ENCODE data around the gene PRKCQ.

Gene PRKCQ

DNA sequence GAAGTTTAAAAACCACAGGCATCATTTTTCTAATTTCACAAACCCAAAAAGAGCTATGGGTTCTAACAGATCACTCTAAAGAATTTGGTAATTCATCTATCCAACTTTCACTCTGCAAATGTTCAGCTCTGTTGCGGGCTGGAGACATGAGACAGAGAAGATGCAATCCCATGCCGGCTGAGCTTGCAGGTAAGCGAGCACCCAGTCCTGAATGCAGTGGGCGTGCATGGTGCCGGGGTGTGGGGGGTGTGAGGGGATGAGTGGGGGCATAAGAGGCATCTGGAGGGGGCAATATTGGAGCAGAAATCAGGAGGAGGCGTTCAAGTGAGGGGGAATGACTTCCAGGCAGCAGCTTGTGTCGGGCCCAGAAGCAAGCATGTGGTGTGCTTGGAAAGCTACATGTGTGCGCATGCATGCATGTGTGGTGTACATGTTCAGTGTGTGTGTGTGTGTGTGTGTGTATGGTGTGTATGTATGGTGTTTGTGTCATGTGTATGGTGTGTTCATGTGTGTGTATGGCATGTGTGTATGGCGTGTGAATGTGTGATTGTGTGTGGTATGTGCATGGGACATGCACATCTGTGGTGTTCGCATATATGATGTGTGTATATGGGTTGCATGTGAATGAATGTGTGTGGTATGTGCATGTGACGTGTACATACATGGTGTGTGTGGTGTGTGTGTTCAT, 172.9 kb downstream of the PRKCQ start:
- Histone ChIP-seq H3K4me1 (ENCODE audit: control insufficient read depth, insufficient read depth, low read length) (no peaks in the 10 kb centered on the region), H3K4me3 (ENCODE audit: low read depth, low read length) (no peak overlapping the region), H3K9ac (ENCODE audit: low read depth, low read length) (no peak overlapping the region), H3K27me3 (ENCODE audit: control insufficient read depth, insufficient read depth, low read length) (no peaks in the 10 kb centered on the region), H3K9me3 (ENCODE audit: control insufficient read depth, insufficient read depth, low read length) (no peaks in the 10 kb centered on the region), H3K36me3 (ENCODE audit: control insufficient read depth, insufficient read depth, low read length) (no peaks in the 10 kb centered on the region)

DNA sequence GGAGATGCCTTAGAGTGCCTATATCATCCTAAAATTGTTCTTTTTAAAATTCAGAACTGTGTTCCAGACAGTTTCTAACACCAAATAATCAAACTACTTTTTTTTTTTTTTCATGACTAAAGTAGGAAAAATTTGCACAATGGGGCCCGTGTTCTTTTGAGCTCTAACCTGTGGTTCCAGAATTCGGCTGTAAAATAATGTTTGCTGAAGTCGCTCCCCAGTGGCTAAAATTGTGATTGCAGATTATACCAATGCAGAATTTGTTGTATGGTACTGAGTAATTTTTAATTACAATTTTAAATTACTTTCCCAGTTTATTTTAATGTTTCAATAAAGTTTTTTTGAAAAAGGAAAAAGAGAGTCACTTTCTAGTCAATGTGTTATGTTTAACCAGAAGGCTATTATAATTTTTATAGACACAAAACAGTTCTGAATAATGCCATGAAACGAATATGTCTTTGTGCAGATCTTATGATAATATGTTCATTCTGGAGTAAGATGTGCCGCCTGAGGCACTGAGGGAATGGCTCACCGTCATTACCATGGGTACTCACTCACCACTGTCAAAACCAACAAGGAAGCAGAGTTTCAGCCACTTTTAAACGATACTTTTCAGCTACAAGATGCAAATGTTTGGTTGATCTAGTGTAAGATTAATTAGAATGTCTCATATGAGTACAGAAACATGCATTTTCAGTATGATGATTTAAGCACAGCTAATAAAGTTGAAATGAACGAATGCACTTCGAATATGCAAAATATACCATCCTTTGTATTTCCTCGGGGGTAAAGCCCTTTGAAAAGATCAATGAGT, 173.6 kb downstream of the PRKCQ start:
- no peaks in the 10 kb centered on the region for H3K27me3 ChIP-seq (ENCODE audit: control insufficient read depth, insufficient read depth, low read length)
- H3K4me3 ChIP-seq (ENCODE audit: low read depth, low read length) = no peak overlapping the region
- H3K9me3 ChIP-seq (ENCODE audit: control insufficient read depth, insufficient read depth, low read length) = no peaks in the 10 kb centered on the region
- no peaks in the 10 kb centered on the region for H3K36me3 ChIP-seq (ENCODE audit: control insufficient read depth, insufficient read depth, low read length)
- no peaks in the 10 kb centered on the region for H3K4me1 ChIP-seq (ENCODE audit: control insufficient read depth, insufficient read depth, low read length)
- H3K9ac ChIP-seq (ENCODE audit: low read depth, low read length) = no peak overlapping the region

DNA sequence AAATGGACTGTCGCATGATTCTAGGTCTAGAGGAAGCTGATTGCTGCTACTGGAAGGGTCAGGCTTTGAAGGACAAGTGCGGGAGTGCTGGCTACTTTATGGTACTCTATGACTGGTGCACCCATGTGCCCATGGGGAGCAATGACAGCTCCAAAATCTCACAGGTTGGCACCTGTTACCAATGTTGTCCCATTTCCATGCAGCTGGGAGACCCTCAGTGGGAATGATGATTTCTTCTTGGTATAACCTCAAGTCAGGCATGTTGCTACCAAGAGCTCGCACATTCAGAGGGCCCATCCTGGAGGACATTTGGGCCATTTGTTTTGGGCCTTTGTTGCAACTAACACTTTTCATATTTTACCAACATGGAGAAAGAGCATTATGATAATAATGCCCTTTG, 174.4 kb downstream of the PRKCQ start:
- no peaks in the 10 kb centered on the region for H3K36me3 ChIP-seq (ENCODE audit: control insufficient read depth, insufficient read depth, low read length)
- H3K4me3 ChIP-seq (ENCODE audit: low read depth, low read length) = no peak overlapping the region
- H3K4me1 ChIP-seq (ENCODE audit: control insufficient read depth, insufficient read depth, low read length) = peaks cover 5% of the 10 kb centered on the region
- H3K9me3 ChIP-seq (ENCODE audit: control insufficient read depth, insufficient read depth, low read length) = no peaks in the 10 kb centered on the region
- no peak overlapping the region for H3K9ac ChIP-seq (ENCODE audit: low read depth, low read length)
- H3K27me3 ChIP-seq (ENCODE audit: control insufficient read depth, insufficient read depth, low read length) = no peaks in the 10 kb centered on the region

DNA sequence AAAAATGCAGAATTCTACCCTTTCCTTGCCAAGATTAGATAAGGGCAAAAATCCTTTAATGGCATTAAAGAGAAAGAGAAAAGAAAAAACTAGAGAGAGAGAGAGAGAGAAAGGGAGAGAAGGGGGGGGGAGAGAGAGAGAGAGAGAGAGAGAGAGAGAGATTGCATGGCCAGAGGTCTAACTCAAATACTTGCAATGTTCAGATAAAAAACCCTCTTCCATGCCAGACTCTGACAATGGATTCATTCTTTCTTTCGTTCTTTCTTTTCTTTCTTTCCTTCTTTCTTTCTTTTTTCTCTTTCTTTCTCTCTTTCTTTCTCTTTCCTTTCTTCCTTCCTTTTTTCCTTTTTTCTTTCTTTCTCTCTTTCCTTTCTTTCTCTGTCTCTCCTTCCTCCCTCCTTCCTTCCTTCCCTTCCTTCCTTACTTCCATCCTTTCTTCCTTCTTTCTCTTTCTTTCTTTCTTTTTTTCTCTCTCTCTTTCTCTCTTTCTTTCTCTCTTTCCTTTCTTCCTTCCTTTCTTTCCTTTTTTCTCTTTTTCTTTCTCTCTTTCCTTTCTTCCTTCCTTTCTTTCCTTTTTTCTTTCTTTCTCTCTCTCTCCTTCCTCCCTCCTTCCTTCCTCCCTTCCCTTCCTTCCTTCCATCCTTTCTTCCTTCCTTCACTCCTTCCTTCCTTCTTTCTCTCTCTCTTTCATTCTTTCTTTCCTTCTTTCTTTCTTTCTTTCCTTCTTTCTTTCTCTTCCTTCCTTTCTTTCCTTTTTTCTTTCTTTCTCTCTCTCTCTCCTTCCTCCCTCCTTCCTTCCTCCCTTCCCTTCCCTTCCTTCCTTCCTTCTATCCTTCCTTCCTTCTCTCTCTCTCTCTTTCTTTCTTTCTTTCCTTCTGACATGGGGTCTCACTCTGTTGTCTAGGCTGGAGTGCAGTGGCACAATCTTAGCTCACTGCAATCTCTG, 175.7 kb downstream of the PRKCQ start:
- Histone ChIP-seq H3K4me3 (ENCODE audit: low read depth, low read length) (no peak overlapping the region), H3K9me3 (ENCODE audit: control insufficient read depth, insufficient read depth, low read length) (no peaks in the 10 kb centered on the region), H3K27me3 (ENCODE audit: control insufficient read depth, insufficient read depth, low read length) (no peaks in the 10 kb centered on the region), H3K4me1 (ENCODE audit: control insufficient read depth, insufficient read depth, low read length) (peaks cover 9% of the 10 kb centered on the region), H3K36me3 (ENCODE audit: control insufficient read depth, insufficient read depth, low read length) (no peaks in the 10 kb centered on the region), H3K9ac (ENCODE audit: low read depth, low read length) (no peak overlapping the region)

DNA sequence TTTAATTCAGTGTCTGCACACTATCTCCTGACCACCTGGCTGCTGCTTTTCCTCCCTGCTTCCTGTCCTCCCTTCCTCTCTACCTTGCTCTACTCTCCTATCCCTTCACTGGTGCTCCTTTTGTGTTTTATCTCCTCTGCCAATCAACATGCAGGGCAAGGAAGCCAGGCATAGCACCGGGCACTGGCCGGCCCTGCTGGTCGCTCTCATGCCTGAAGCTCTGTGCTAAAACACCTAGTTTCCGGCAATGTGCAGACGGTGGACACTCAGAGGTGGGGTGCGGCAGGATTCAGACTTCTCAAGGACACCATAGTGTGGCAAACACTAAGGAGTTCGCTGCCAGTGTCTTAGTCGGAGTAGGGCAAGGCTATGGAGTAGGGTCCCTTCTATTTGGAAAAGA, 177.1 kb downstream of the PRKCQ start:
- Histone ChIP-seq H3K27me3 (ENCODE audit: control insufficient read depth, insufficient read depth, low read length) (no peaks in the 10 kb centered on the region), H3K4me1 (ENCODE audit: control insufficient read depth, insufficient read depth, low read length) (peaks cover 9% of the 10 kb centered on the region), H3K4me3 (ENCODE audit: low read depth, low read length) (no peak overlapping the region), H3K36me3 (ENCODE audit: control insufficient read depth, insufficient read depth, low read length) (no peaks in the 10 kb centered on the region), H3K9ac (ENCODE audit: low read depth, low read length) (no peak overlapping the region), H3K9me3 (ENCODE audit: control insufficient read depth, insufficient read depth, low read length) (no peaks in the 10 kb centered on the region)

DNA sequence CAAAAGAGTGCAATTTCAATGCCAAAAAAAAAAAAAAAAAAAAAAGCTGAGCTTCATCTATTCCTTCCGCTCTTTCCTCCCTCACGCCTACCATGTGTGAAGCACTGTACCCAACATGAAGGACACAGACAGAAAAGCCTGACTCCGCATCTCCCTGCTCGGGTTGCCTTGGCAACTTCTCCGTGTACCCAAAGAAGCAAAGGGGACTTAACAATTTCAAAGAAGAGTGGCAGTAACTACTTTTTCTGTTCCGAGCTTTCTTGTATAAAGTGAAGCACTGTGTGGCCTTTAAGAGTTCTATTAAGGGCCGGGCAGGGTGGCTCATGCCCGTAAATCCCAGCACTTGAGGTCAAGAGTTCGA, 177.7 kb downstream of the PRKCQ start:
- Histone ChIP-seq H3K4me3 (ENCODE audit: low read depth, low read length) (no peak overlapping the region), H3K9me3 (ENCODE audit: control insufficient read depth, insufficient read depth, low read length) (no peaks in the 10 kb centered on the region), H3K36me3 (ENCODE audit: control insufficient read depth, insufficient read depth, low read length) (no peaks in the 10 kb centered on the region), H3K27me3 (ENCODE audit: control insufficient read depth, insufficient read depth, low read length) (no peaks in the 10 kb centered on the region), H3K9ac (ENCODE audit: low read depth, low read length) (no peak overlapping the region), H3K4me1 (ENCODE audit: control insufficient read depth, insufficient read depth, low read length) (peaks cover 9% of the 10 kb centered on the region)

DNA sequence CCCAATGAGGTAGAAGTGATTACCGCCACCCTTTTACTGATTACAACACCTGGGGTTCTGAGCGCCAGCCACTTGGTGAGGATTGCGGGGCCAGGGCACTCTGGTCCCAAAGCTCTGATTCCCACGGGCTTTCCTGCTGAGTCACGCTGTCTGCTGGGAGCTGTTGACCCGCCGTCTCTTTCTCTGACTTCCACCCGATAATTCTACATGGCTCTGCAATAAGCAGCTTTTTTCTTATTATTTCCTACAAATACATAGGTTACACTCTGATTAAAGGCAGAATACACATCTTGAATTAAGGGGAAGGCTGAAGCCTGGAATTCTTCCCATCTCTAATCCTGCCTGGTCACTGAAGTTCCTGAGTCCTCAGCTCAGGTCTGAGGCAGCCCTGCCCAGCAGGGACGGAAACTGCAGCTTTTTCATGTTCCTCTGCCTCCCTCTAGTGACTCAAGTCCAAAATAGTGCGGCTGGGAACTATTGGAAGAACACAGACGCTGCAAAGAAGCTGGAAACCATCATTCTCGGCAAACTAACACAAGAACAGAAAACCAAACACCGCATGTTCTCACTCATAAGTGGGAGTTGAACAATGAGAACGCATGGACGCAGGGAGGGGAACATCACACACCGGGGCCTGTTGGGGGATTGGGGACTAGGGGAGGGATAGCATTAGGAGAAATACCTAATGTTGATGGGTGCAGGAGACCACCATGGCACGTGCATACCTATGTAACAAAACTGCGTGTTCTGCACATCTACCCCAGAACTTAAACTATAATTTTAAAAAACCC, 178.3 kb downstream of the PRKCQ start:
- no peak overlapping the region for H3K9ac ChIP-seq (ENCODE audit: low read depth, low read length)
- no peak overlapping the region for H3K4me3 ChIP-seq (ENCODE audit: low read depth, low read length)
- peaks cover 9% of the 10 kb centered on the region for H3K4me1 ChIP-seq (ENCODE audit: control insufficient read depth, insufficient read depth, low read length)
- no peaks in the 10 kb centered on the region for H3K27me3 ChIP-seq (ENCODE audit: control insufficient read depth, insufficient read depth, low read length)
- no peaks in the 10 kb centered on the region for H3K36me3 ChIP-seq (ENCODE audit: control insufficient read depth, insufficient read depth, low read length)
- no peaks in the 10 kb centered on the region for H3K9me3 ChIP-seq (ENCODE audit: control insufficient read depth, insufficient read depth, low read length)

DNA sequence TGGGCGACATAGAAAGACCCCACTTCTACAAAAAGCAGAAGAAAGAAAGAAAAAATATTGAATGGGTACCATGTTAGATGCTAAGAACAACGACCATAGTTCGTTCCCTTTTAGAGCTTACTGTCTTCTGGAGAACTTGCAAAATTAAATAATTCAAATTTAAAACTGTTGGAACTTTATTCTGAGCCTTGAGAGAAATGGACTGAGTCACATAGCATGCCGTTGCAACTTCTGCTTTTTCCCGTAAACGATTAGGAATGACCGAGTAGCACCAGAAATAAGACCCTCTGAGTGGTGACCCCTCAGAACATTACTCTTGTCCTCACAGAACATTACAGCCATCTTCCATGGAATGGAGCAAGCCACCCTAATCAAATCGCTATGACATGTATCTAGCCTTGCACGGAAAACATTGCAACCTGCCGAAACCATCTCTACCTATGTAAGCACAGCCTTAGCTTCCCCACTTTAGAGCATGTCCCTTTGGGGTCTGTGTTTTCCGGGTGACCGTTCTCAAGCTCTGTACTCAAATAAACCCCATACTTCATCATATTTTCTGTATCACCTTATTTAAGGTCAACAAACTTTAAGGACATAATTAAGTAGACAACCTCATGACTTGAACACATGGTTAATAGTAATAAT, 179.1 kb downstream of the PRKCQ start:
- H3K9ac ChIP-seq (ENCODE audit: low read depth, low read length) = no peak overlapping the region
- H3K4me3 ChIP-seq (ENCODE audit: low read depth, low read length) = no peak overlapping the region
- H3K4me1 ChIP-seq (ENCODE audit: control insufficient read depth, insufficient read depth, low read length) = peaks cover 9% of the 10 kb centered on the region
- H3K27me3 ChIP-seq (ENCODE audit: control insufficient read depth, insufficient read depth, low read length) = no peaks in the 10 kb centered on the region
- H3K9me3 ChIP-seq (ENCODE audit: control insufficient read depth, insufficient read depth, low read length) = no peaks in the 10 kb centered on the region
- no peaks in the 10 kb centered on the region for H3K36me3 ChIP-seq (ENCODE audit: control insufficient read depth, insufficient read depth, low read length)

DNA sequence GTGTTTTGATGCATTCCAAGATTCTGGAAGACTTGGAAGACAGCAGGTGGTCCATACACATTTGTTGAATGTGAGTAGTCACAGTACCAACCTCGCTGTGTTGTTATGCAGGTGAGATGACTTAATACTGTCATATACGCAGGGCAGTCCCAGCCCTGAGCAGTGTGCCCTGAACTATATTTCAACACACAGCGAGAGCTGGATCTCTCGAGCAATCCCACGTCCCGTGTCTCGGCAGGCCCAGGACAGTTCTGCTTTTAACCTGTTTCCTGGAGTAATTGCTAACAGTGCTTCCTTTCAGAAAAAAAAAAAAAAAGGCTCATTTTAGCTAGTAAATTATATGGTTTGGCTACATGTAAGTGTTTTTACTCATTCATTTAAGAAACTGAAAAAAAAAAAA, 179.7 kb downstream of the PRKCQ start:
- Histone ChIP-seq H3K9ac (ENCODE audit: low read depth, low read length) (no peak overlapping the region), H3K4me3 (ENCODE audit: low read depth, low read length) (no peak overlapping the region), H3K4me1 (ENCODE audit: control insufficient read depth, insufficient read depth, low read length) (peaks cover 9% of the 10 kb centered on the region)

DNA sequence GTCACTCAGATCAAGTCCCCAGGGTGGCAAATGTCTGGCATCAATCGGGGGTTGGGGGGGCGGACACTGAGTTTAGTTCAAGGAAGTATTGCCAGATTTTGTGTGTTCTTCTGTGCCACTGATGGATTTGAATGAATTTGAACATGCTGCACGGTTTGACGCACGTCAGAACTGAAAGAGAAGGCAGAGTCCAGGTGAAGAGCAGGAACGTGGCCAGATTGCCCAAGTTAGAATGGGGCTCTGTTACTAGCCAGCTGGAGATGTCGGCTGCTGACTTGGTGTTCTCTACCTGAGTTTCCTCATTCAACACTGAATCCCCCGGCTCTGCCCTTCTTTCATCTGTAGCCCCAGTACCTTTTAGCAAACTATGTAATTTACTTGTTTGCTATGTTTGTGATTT, 180.2 kb downstream of the PRKCQ start:
- no peak overlapping the region for H3K9ac ChIP-seq (ENCODE audit: low read depth, low read length)
- peaks cover 9% of the 10 kb centered on the region for H3K4me1 ChIP-seq (ENCODE audit: control insufficient read depth, insufficient read depth, low read length)
- no peaks in the 10 kb centered on the region for H3K9me3 ChIP-seq (ENCODE audit: control insufficient read depth, insufficient read depth, low read length)
- H3K36me3 ChIP-seq (ENCODE audit: control insufficient read depth, insufficient read depth, low read length) = no peaks in the 10 kb centered on the region
- no peak overlapping the region for H3K4me3 ChIP-seq (ENCODE audit: low read depth, low read length)
- no peaks in the 10 kb centered on the region for H3K27me3 ChIP-seq (ENCODE audit: control insufficient read depth, insufficient read depth, low read length)

More for the DNA sequence above, 179.7 kb downstream of the PRKCQ start:
- Histone ChIP-seq H3K36me3 (ENCODE audit: control insufficient read depth, insufficient read depth, low read length) (no peaks in the 10 kb centered on the region), H3K9me3 (ENCODE audit: control insufficient read depth, insufficient read depth, low read length) (no peaks in the 10 kb centered on the region), H3K27me3 (ENCODE audit: control insufficient read depth, insufficient read depth, low read length) (no peaks in the 10 kb centered on the region)

Data from iPS-15b (cell line).